PC-3 (cell line): ENCODE data around the gene GTF2F2. TPM values are rescaled to one million over a fixed set of nuclear protein-coding genes. Genes with fewer than 3 reads are reported as not detected.

ENCODE experiments used
- ATAC-seq: fragments of 200-7000 bp; cut with Tn5 transposase; 2 replicates; pipeline ENCODE4 v1.9.1; 2020; ENCODE audit warnings: mild to moderate bottlenecking, moderate library complexity
- BruUV-seq: library from RNA; stranded (reverse); fragments of 400-500 nt; replicated peaks from 2 replicates; lab custom pipeline; 2021; lab: Mats Ljungman, UMichigan
- CTCF ChIA-PET: fragments of 300-600 bp; sonication (Branson Sonifier 250); formaldehyde crosslinking; loops from one replicate; lab custom pipeline; 2022; ENCODE audit warnings: antibody characterized with exemption; lab: Charles Lee
- POLR2A ChIA-PET: fragments of 300-600 bp; sonication (Branson Sonifier 250); formaldehyde crosslinking; loops from one replicate; lab custom pipeline; 2022; ENCODE audit warnings: antibody characterized with exemption; ENCODE audit not compliant: unreplicated experiment; lab: Charles Lee
- DNase-seq: peaks from one replicate; pipeline ENCODE4 v3.0.0-alpha.2; 2015
- H2AFZ ChIP-seq: fragments of 300-600 bp; sonication (generic); 2 replicates; pipeline ENCODE4 v1.6.0; 2016; ENCODE audit warnings: antibody characterized with exemption, low read length
- H3F3A ChIP-seq: fragments of 300-600 bp; sonication (generic); one replicate; pipeline ENCODE4 v1.6.0; 2017; ENCODE audit warnings: antibody characterized with exemption, low read length, control low read depth, mild to moderate bottlenecking; ENCODE audit not compliant: unreplicated experiment
- H3K27ac ChIP-seq: fragments of 300-600 bp; sonication (generic); 2 replicates; pipeline ENCODE4 v1.5.1; 2016; ENCODE audit warnings: mild to moderate bottlenecking, low read length
- H3K27me3 ChIP-seq: fragments of 300-600 bp; sonication (generic); 2 replicates; pipeline ENCODE4 v1.6.1; 2016; ENCODE audit warnings: low read length, mixed read lengths
- H3K36me3 ChIP-seq: fragments of 300-600 bp; sonication (generic); 2 replicates; pipeline ENCODE4 v1.6.1; 2016; ENCODE audit warnings: low read depth, mixed run types, low read length, mixed read lengths
- H3K4me1 ChIP-seq: fragments of 300-600 bp; sonication (generic); 2 replicates; pipeline ENCODE4 v1.5.1; 2016; ENCODE audit warnings: low read length; ENCODE audit not compliant: insufficient read depth
- H3K4me2 ChIP-seq: fragments of 300-600 bp; sonication (generic); 2 replicates; pipeline ENCODE4 v1.6.0; 2016; ENCODE audit warnings: low read length
- H3K4me3 ChIP-seq: fragments of 300-600 bp; sonication (generic); 2 replicates; pipeline ENCODE4 v1.5.1; 2016; ENCODE audit warnings: mild to moderate bottlenecking, low read length, mixed read lengths
- H3K79me2 ChIP-seq: fragments of 300-600 bp; sonication (generic); 2 replicates; pipeline ENCODE4 v1.6.1; 2017; ENCODE audit warnings: low read length, mixed read lengths
- H3K9ac ChIP-seq: fragments of 300-600 bp; sonication (generic); 2 replicates; pipeline ENCODE4 v1.6.0; 2016; ENCODE audit warnings: mild to moderate bottlenecking, low read length
- H3K9me2 ChIP-seq: fragments of 300-600 bp; sonication (generic); replicated peaks from 2 replicates; pipeline ENCODE4 v1.6.1; 2016; ENCODE audit warnings: mixed run types, low read length, mixed read lengths
- H3K9me3 ChIP-seq: fragments of 300-600 bp; sonication (generic); 2 replicates; pipeline ENCODE4 v1.6.1; 2016; ENCODE audit warnings: low read length, mixed read lengths
- H4K20me1 ChIP-seq: fragments of 300-600 bp; sonication (generic); 2 replicates; pipeline ENCODE4 v1.6.1; 2016; ENCODE audit warnings: low read length, mixed read lengths
- EZH2 ChIP-seq: fragments of 300-600 bp; sonication (generic); IDR thresholded peaks from one replicate; pipeline ENCODE4 v1.6.1; 2017; ENCODE audit warnings: antibody characterized with exemption, mild to moderate bottlenecking, low read length; ENCODE audit not compliant: unreplicated experiment
- EZH2phosphoT487 ChIP-seq: fragments of 300-600 bp; sonication (generic); IDR thresholded peaks from 2 replicates; pipeline ENCODE4 v1.6.1; 2018; ENCODE audit warnings: mild to moderate bottlenecking, antibody characterized with exemption, low read length, borderline replicate concordance
- intact Hi-C: fragments of 100-400 bp; cut with micrococcal nuclease; formaldehyde crosslinking; loops from 2 replicates; pipeline ENCODE4 v1.9.0; 2023
- total RNA-seq: library from RNA; depleted of rRNA; stranded (reverse); fragments of >200 nt; gene quantifications from 2 replicates; pipeline ENCODE4 v1.2.3, GENCODE V29; 2014
- TF ChIP-seq, protein P1 (sequence below): fragments of 300-600 bp; sonication (generic); conservative IDR thresholded peaks from 2 replicates; pipeline ENCODE4 v1.5.1; 2017; ENCODE audit warnings: antibody characterized with exemption, low read depth, mild to moderate bottlenecking, low read length

The GTF2F2 gene
- total RNA-seq, 1 experiment from 2014 or later, result 28.3 TPM

DNA sequence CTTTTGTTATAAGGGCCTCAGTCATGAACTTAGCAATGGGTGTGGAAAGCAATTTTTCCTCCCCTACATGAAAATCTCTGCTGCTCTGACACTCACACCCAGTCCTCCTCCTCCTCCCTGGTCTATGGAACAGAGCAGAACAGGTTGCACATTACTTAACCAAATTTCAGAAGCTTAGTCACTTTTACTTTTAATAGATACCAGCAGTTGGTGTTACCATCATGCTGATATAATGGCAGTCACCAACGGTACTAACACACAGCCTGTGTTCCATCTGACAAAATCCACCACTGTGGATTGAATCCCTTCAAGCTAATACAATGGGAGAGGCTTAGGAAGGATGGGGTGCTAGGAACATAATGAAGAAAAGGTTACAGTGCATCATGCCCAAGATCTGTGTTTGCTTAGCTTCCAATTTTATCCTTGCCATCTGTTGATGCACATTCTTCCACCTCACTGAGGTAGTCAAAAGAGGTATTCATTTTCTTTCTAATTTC lies 210.9 kb downstream of the GTF2F2 start:
- DNase-seq (no peak), ATAC-seq (no peak)
- H2AFZ ChIP-seq, result no peak overlapping the region
- no peaks in the 10 kb centered on the region for H3K9me3 ChIP-seq
- H3K9me2 ChIP-seq, result no peaks in the 10 kb centered on the region
- H3K27ac ChIP-seq, result peak overlapping the region; percentile 71
- peaks cover 50% of the 10 kb centered on the region for H3K4me1 ChIP-seq
- H3K36me3 ChIP-seq, result peaks cover 5% of the 10 kb centered on the region
- H3K79me2 ChIP-seq, result 0 out of 2 replicates have a peak, but pooled peaks cover 2% of the 10 kb centered on the region
- no peaks in the 10 kb centered on the region for H3K27me3 ChIP-seq
- CTCF ChIA-PET, result no interaction called here
- H3F3A ChIP-seq, result peaks cover 19% of the 10 kb centered on the region
- H4K20me1 ChIP-seq, result peaks cover 22% of the 10 kb centered on the region
- H3K9ac ChIP-seq, result no peak overlapping the region
- POLR2A ChIA-PET, result interaction anchor here (0.5 to 1.1 kb wide), 2 partner anchors 11 to 87 kb away, joined by 9 to 20 read pairs; partner anchors contain the start of gene SLC25A30
- intact Hi-C loops, result no loop called here
- H3K4me3 ChIP-seq, result no peak overlapping the region
- no peak for TF ChIP-seq EZH2
- TF ChIP-seq, protein P1, sequence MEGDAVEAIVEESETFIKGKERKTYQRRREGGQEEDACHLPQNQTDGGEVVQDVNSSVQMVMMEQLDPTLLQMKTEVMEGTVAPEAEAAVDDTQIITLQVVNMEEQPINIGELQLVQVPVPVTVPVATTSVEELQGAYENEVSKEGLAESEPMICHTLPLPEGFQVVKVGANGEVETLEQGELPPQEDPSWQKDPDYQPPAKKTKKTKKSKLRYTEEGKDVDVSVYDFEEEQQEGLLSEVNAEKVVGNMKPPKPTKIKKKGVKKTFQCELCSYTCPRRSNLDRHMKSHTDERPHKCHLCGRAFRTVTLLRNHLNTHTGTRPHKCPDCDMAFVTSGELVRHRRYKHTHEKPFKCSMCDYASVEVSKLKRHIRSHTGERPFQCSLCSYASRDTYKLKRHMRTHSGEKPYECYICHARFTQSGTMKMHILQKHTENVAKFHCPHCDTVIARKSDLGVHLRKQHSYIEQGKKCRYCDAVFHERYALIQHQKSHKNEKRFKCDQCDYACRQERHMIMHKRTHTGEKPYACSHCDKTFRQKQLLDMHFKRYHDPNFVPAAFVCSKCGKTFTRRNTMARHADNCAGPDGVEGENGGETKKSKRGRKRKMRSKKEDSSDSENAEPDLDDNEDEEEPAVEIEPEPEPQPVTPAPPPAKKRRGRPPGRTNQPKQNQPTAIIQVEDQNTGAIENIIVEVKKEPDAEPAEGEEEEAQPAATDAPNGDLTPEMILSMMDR, result no peak
- TF ChIP-seq EZH2phosphoT487, result no peak
- BruUV-seq, result no TSS peak
- peak overlapping the region; percentile 40; the same call in 1 of the 2 replicates for H3K4me2 ChIP-seq

DNA sequence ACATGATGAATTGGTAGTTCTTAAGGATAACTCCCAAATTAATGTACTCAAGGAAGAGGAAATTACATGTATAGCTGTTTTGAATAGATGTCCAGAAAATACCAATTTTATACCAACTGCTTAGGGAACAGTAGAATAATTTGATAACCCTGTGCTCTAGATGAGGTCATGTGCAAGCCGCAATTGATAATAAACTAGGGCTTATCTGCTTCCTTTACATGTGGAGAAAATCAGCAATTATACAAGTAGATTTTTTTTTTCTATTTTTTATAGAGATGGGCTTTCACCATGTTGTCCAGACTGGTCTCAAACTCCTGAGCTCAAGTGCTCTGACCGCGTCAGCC lies 211.4 kb downstream of the GTF2F2 start:
- no peaks in the 10 kb centered on the region for H3K9me2 ChIP-seq
- H3K27me3 ChIP-seq, result no peaks in the 10 kb centered on the region
- peaks cover 10% of the 10 kb centered on the region for H3K36me3 ChIP-seq
- H2AFZ ChIP-seq, result no peak overlapping the region
- DNase-seq, result no peak
- POLR2A ChIA-PET, result interaction anchor here (0.5 to 1.1 kb wide), 2 partner anchors 10 to 87 kb away, joined by 9 to 20 read pairs; partner anchors contain the start of gene SLC25A30
- no peak for ATAC-seq
- H3K4me3 ChIP-seq, result no peak overlapping the region
- H4K20me1 ChIP-seq, result peaks cover 27% of the 10 kb centered on the region
- TF ChIP-seq EZH2 (no peak), EZH2phosphoT487 (no peak)
- TF ChIP-seq, protein P1, result no peak
- H3K4me1 ChIP-seq, result peaks cover 53% of the 10 kb centered on the region
- CTCF ChIA-PET, result no interaction called here
- H3K9me3 ChIP-seq, result no peaks in the 10 kb centered on the region
- peaks cover 22% of the 10 kb centered on the region for H3F3A ChIP-seq
- peak overlapping the region; percentile 40; the same call in 1 of the 2 replicates for H3K4me2 ChIP-seq
- no peak overlapping the region for H3K9ac ChIP-seq
- peaks cover 6% of the 10 kb centered on the region; the same call in 1 of the 2 replicates for H3K79me2 ChIP-seq
- intact Hi-C loops, result no loop called here
- H3K27ac ChIP-seq, result peak overlapping the region; percentile 71
- BruUV-seq, result no TSS peak
